ENCODE results near the gene CACFD1.

The CACFD1 gene

GRCh38 chr9:133507246-133507965 lies 47.6 kb downstream of the CACFD1 start:
- Mint-ChIP-seq H3K36me3 (ENCODE audit: insufficient read depth) (no peaks in the 10 kb centered on the region), H3K27me3 (peaks cover 24% of the 10 kb centered on the region), H3K4me1 (no peaks in the 10 kb centered on the region), H3K4me3 (no peak overlapping the region), H3K27ac (ENCODE audit: low read depth) (no peak overlapping the region), H3K9me3 (peaks cover 3% of the 10 kb centered on the region)
- no peak for ATAC-seq (replicated peaks; ENCODE audit: extremely low read depth, poor library complexity, severe bottlenecking)
- no peak for DNase-seq (ENCODE audit: low spot score in 2 of 2)

- DNase-seq (ENCODE audit: low spot score in 2 of 2) = no peak
- no peak overlapping the region for H3K27ac Mint-ChIP-seq (ENCODE audit: low read depth)
- no peaks in the 10 kb centered on the region for H3K36me3 Mint-ChIP-seq (ENCODE audit: insufficient read depth)
- H3K27me3 Mint-ChIP-seq = peaks cover 18% of the 10 kb centered on the region
- H3K4me3 Mint-ChIP-seq = no peak overlapping the region
- ATAC-seq (replicated peaks; ENCODE audit: extremely low read depth, poor library complexity, severe bottlenecking) = no peak
- H3K9me3 Mint-ChIP-seq = no peaks in the 10 kb centered on the region
- no peaks in the 10 kb centered on the region for H3K4me1 Mint-ChIP-seq
These were observed 48.3 kb downstream of the CACFD1 start for GRCh38 chr9:133508046-133508445.

- Mint-ChIP-seq H3K27ac (ENCODE audit: low read depth) (peak overlapping the region; percentile 42), H3K9me3 (no peaks in the 10 kb centered on the region), H3K4me1 (no peaks in the 10 kb centered on the region), H3K4me3 (peak overlapping the region; percentile 57), H3K36me3 (ENCODE audit: insufficient read depth) (no peaks in the 10 kb centered on the region), H3K27me3 (peaks cover 7% of the 10 kb centered on the region)
- ATAC-seq (replicated peaks; ENCODE audit: extremely low read depth, poor library complexity, severe bottlenecking) (no peak), DNase-seq (ENCODE audit: low spot score in 2 of 2) (no peak)
These were observed 49.7 kb downstream of the CACFD1 start for GRCh38 chr9:133509179-133510083.

- no peaks in the 10 kb centered on the region for H3K27me3 Mint-ChIP-seq
- DNase-seq (ENCODE audit: low spot score in 2 of 2) (no peak), ATAC-seq (replicated peaks; ENCODE audit: extremely low read depth, poor library complexity, severe bottlenecking) (no peak)
- no peaks in the 10 kb centered on the region for H3K4me1 Mint-ChIP-seq
- H3K27ac Mint-ChIP-seq (ENCODE audit: low read depth) = no peak overlapping the region
- H3K36me3 Mint-ChIP-seq (ENCODE audit: insufficient read depth) = no peaks in the 10 kb centered on the region
- H3K4me3 Mint-ChIP-seq = no peak overlapping the region
- H3K9me3 Mint-ChIP-seq = no peaks in the 10 kb centered on the region
These were observed 51.2 kb downstream of the CACFD1 start for GRCh38 chr9:133510926-133511505.

- H3K27me3 Mint-ChIP-seq = no peaks in the 10 kb centered on the region
- no peaks in the 10 kb centered on the region for H3K9me3 Mint-ChIP-seq
- no peaks in the 10 kb centered on the region for H3K4me1 Mint-ChIP-seq
- ATAC-seq (replicated peaks; ENCODE audit: extremely low read depth, poor library complexity, severe bottlenecking) (no peak), DNase-seq (ENCODE audit: low spot score in 2 of 2) (no peak)
- H3K27ac Mint-ChIP-seq (ENCODE audit: low read depth) = no peak overlapping the region
- no peak overlapping the region for H3K4me3 Mint-ChIP-seq
- no peaks in the 10 kb centered on the region for H3K36me3 Mint-ChIP-seq (ENCODE audit: insufficient read depth)
These were observed 51.8 kb downstream of the CACFD1 start for GRCh38 chr9:133511607-133512006.

GRCh38 chr9:133512253-133513213 lies 52.8 kb downstream of the CACFD1 start:
- no peaks in the 10 kb centered on the region for H3K36me3 Mint-ChIP-seq (ENCODE audit: insufficient read depth)
- H3K9me3 Mint-ChIP-seq = no peaks in the 10 kb centered on the region
- DNase-seq (ENCODE audit: low spot score in 2 of 2) (no peak), ATAC-seq (replicated peaks; ENCODE audit: extremely low read depth, poor library complexity, severe bottlenecking) (no peak)
- H3K27me3 Mint-ChIP-seq = no peaks in the 10 kb centered on the region
- H3K4me3 Mint-ChIP-seq = no peak overlapping the region
- H3K27ac Mint-ChIP-seq (ENCODE audit: low read depth) = no peak overlapping the region
- no peaks in the 10 kb centered on the region for H3K4me1 Mint-ChIP-seq

- H3K27me3 Mint-ChIP-seq = peaks cover 6% of the 10 kb centered on the region
- H3K4me1 Mint-ChIP-seq = no peaks in the 10 kb centered on the region
- H3K9me3 Mint-ChIP-seq = no peaks in the 10 kb centered on the region
- H3K36me3 Mint-ChIP-seq (ENCODE audit: insufficient read depth) = no peaks in the 10 kb centered on the region
- ATAC-seq (replicated peaks; ENCODE audit: extremely low read depth, poor library complexity, severe bottlenecking) (no peak), DNase-seq (ENCODE audit: low spot score in 2 of 2) (no peak)
- no peak overlapping the region for H3K4me3 Mint-ChIP-seq
- no peak overlapping the region for H3K27ac Mint-ChIP-seq (ENCODE audit: low read depth)
These were observed 53.7 kb downstream of the CACFD1 start for GRCh38 chr9:133513214-133514100.

GRCh38 chr9:133514460-133515239 lies 54.9 kb downstream of the CACFD1 start:
- Mint-ChIP-seq H3K36me3 (ENCODE audit: insufficient read depth) (no peaks in the 10 kb centered on the region), H3K27me3 (peaks cover 12% of the 10 kb centered on the region), H3K27ac (ENCODE audit: low read depth) (no peak overlapping the region), H3K9me3 (no peaks in the 10 kb centered on the region), H3K4me1 (no peaks in the 10 kb centered on the region), H3K4me3 (no peak overlapping the region)
- DNase-seq (ENCODE audit: low spot score in 2 of 2) (no peak), ATAC-seq (replicated peaks; ENCODE audit: extremely low read depth, poor library complexity, severe bottlenecking) (no peak)

- Mint-ChIP-seq H3K27me3 (peaks cover 12% of the 10 kb centered on the region), H3K4me1 (no peaks in the 10 kb centered on the region), H3K9me3 (no peaks in the 10 kb centered on the region), H3K4me3 (no peak overlapping the region), H3K36me3 (ENCODE audit: insufficient read depth) (no peaks in the 10 kb centered on the region), H3K27ac (ENCODE audit: low read depth) (no peak overlapping the region)
- ATAC-seq (replicated peaks; ENCODE audit: extremely low read depth, poor library complexity, severe bottlenecking) = no peak
- no peak for DNase-seq (ENCODE audit: low spot score in 2 of 2)
These were observed 55.4 kb downstream of the CACFD1 start for GRCh38 chr9:133515240-133515610.

GRCh38 chr9:133515615-133516255 lies 56.0 kb downstream of the CACFD1 start:
- no peaks in the 10 kb centered on the region for H3K36me3 Mint-ChIP-seq (ENCODE audit: insufficient read depth)
- H3K27me3 Mint-ChIP-seq = peaks cover 12% of the 10 kb centered on the region
- no peak overlapping the region for H3K27ac Mint-ChIP-seq (ENCODE audit: low read depth)
- no peaks in the 10 kb centered on the region for H3K9me3 Mint-ChIP-seq
- H3K4me3 Mint-ChIP-seq = no peak overlapping the region
- DNase-seq (ENCODE audit: low spot score in 2 of 2) (no peak), ATAC-seq (replicated peaks; ENCODE audit: extremely low read depth, poor library complexity, severe bottlenecking) (no peak)
- H3K4me1 Mint-ChIP-seq = no peaks in the 10 kb centered on the region

All from central memory CD8-positive, alpha-beta T cell (primary cell).